H1 (cell line): ENCODE results near the gene ROS1. TPM values are rescaled to one million over a fixed set of nuclear protein-coding genes. Genes with fewer than 3 reads are reported as not detected.

Source experiments
- CTCF ChIA-PET: fragments of 300-600 bp; sonication (Branson Sonifier 250); formaldehyde crosslinking; loops from one replicate; lab custom pipeline; 2021; ENCODE audit not compliant: partially characterized antibody; lab: Charles Lee
- POLR2A ChIA-PET: fragments of 300-600 bp; sonication (Branson Sonifier 250); formaldehyde crosslinking; loops from one replicate; lab custom pipeline; 2021; ENCODE audit warnings: inconsistent platforms; ENCODE audit not compliant: partially characterized antibody; lab: Charles Lee
- DNase-seq, 2 experiments: peaks; one replicate each; pipeline versions ENCODE4 v3.0.0 to v3.0.0-alpha.2; 2010 to 2022; ENCODE audit warnings: low spot score in 2 of 2, low read depth in 1 of 2, mixed read lengths in 1 of 2
- FAIRE-seq: peaks from 2 replicates; lab custom pipeline; 2011; peaks lifted over from hg19 to GRCh38; lab: Jason Lieb, UNC
- H2AFZ ChIP-seq: 2 replicates; pipeline ENCODE4 v1.8.1; 2012; ENCODE audit warnings: low read length, inconsistent platforms
- H2AK5ac ChIP-seq: 2 replicates; pipeline ENCODE4 v1.6.1; 2013; ENCODE audit warnings: low read depth, low read length
- H2BK120ac ChIP-seq: replicated peaks from 2 replicates; pipeline ENCODE3; 2013; ENCODE audit warnings: low read depth, low read length, inconsistent platforms
- H2BK12ac ChIP-seq: 2 replicates; pipeline ENCODE4 v1.6.1; 2013; ENCODE audit warnings: low read depth, low read length
- H2BK15ac ChIP-seq: 2 replicates; pipeline ENCODE4 v1.6.1; 2013; ENCODE audit warnings: low read length
- H2BK20ac ChIP-seq: 2 replicates; pipeline ENCODE4 v1.6.1; 2013; ENCODE audit warnings: low read length
- H2BK5ac ChIP-seq: 2 replicates; pipeline ENCODE4 v1.6.1; 2013; ENCODE audit warnings: low read depth, low read length
- H3K14ac ChIP-seq: 2 replicates; pipeline ENCODE4 v1.6.1; 2013; ENCODE audit warnings: inconsistent platforms; ENCODE audit not compliant: insufficient read length
- H3K18ac ChIP-seq: 2 replicates; pipeline ENCODE4 v1.6.1; 2013; ENCODE audit warnings: low read length; ENCODE audit errors: extremely low read depth
- H3K23ac ChIP-seq: 2 replicates; pipeline ENCODE4 v1.6.1; 2013; ENCODE audit warnings: inconsistent platforms; ENCODE audit not compliant: insufficient read length
- H3K23me2 ChIP-seq: 2 replicates; pipeline ENCODE4 v1.6.1; 2013; ENCODE audit warnings: low read depth, low read length
- H3K27ac ChIP-seq: 2 replicates; pipeline ENCODE4 v1.6.1; 2011; ENCODE audit warnings: low read depth, low read length, inconsistent platforms
- H3K27me3 ChIP-seq, 4 experiments: replicated peaks in 1 of 4; 1 replicate in 1 of 4; 2 replicates in 3 of 4; pipeline versions ENCODE4 v1.6.1 to v1.8.1; 2011 to 2013; ENCODE audit warnings: low read length in 3 of 4, mild to moderate bottlenecking in 3 of 4, inconsistent platforms in 2 of 4, mixed read lengths in 2 of 4, moderate library complexity in 1 of 4; ENCODE audit not compliant: control insufficient read depth in 3 of 4, insufficient read depth in 3 of 4; ENCODE audit errors: extremely low read depth in 1 of 4
- H3K36me3 ChIP-seq, 4 experiments: 2 replicates each; pipeline versions ENCODE4 v1.6.1 to v1.8.1; 2011 to 2013; ENCODE audit warnings: mild to moderate bottlenecking in 4 of 4, low read length in 3 of 4, moderate library complexity in 2 of 4, control low read depth in 1 of 4, inconsistent platforms in 1 of 4; ENCODE audit not compliant: insufficient read depth in 4 of 4, control insufficient read depth in 2 of 4
- H3K4ac ChIP-seq: replicated peaks from 2 replicates; pipeline ENCODE3; 2013; ENCODE audit warnings: low read length, low read depth, mixed read lengths, inconsistent platforms; ENCODE audit not compliant: insufficient read length
- H3K4me1 ChIP-seq, 4 experiments: replicated peaks in 1 of 4; 1 replicate in 1 of 4; 2 replicates in 3 of 4; pipeline versions ENCODE4 v1.6.1 to v1.8.1; 2011 to 2013; ENCODE audit warnings: low read length in 3 of 4, inconsistent platforms in 2 of 4, mixed read lengths in 1 of 4; ENCODE audit not compliant: insufficient read depth in 4 of 4, control insufficient read depth in 3 of 4
- H3K4me2 ChIP-seq, 2 experiments: 2 replicates each; pipeline versions ENCODE4 v1.6.1 to v1.8.1; 2011 to 2013; ENCODE audit warnings: low read depth in 2 of 2, low read length in 2 of 2, control low read depth in 1 of 2, inconsistent platforms in 1 of 2, mild to moderate bottlenecking in 1 of 2; ENCODE audit not compliant: insufficient read depth in 1 of 2
- H3K4me3 ChIP-seq, 4 experiments: fragments of 200-600, 300-600 bp in 1 of 4; sonication (generic), shearing (Covaris generic), sonication (Bioruptor Twin) in 1 of 4; 2 replicates each; pipeline versions ENCODE4 v1.5.1 to v1.8.1; 2011 to 2016; ENCODE audit warnings: low read length in 4 of 4, low read depth in 3 of 4, control low read depth in 2 of 4, inconsistent platforms in 2 of 4, mild to moderate bottlenecking in 2 of 4, mixed read lengths in 1 of 4, moderate library complexity in 1 of 4; ENCODE audit not compliant: insufficient read depth in 2 of 4; ENCODE audit errors: extremely low read depth in 1 of 4
- H3K56ac ChIP-seq: replicated peaks from 2 replicates; pipeline ENCODE3; 2013; ENCODE audit warnings: low read depth, mild to moderate bottlenecking, mixed read lengths, low read length, inconsistent platforms; ENCODE audit not compliant: insufficient read length
- H3K79me1 ChIP-seq: 2 replicates; pipeline ENCODE4 v1.6.1; 2013; ENCODE audit warnings: low read depth, low read length, control low read depth
- H3K79me2 ChIP-seq, 2 experiments: 2 replicates each; pipeline versions ENCODE4 v1.6.1 to v1.8.1; 2012 to 2013; ENCODE audit warnings: low read length in 2 of 2, mild to moderate bottlenecking in 2 of 2, inconsistent platforms in 1 of 2; ENCODE audit not compliant: insufficient read depth in 2 of 2, control insufficient read depth in 1 of 2
- H3K9ac ChIP-seq, 4 experiments: replicated peaks in 1 of 4; 1 replicate in 1 of 4; 2 replicates in 3 of 4; pipeline versions ENCODE4 v1.6.1 to v1.8.1; 2011 to 2013; ENCODE audit warnings: low read depth in 3 of 4, low read length in 3 of 4, control low read depth in 2 of 4, mild to moderate bottlenecking in 2 of 4, moderate library complexity in 2 of 4, inconsistent platforms in 1 of 4; ENCODE audit errors: extremely low read depth in 1 of 4
- H3K9me3 ChIP-seq, 2 experiments: 2 replicates each; pipeline versions ENCODE4 v1.6.1 to v1.8.1; 2012 to 2013; ENCODE audit warnings: mild to moderate bottlenecking in 2 of 2, moderate library complexity in 2 of 2, control low read depth in 1 of 2, inconsistent platforms in 1 of 2, low read depth in 1 of 2, low read length in 1 of 2, mixed read lengths in 1 of 2; ENCODE audit not compliant: insufficient read depth in 2 of 2
- H4K20me1 ChIP-seq, 2 experiments: replicated peaks in 1 of 2; 2 replicates each; pipeline versions ENCODE3 to v1.8.1; 2011 to 2013; ENCODE audit warnings: inconsistent platforms in 2 of 2, low read length in 2 of 2, mild to moderate bottlenecking in 1 of 2; ENCODE audit not compliant: insufficient read depth in 2 of 2, control insufficient read depth in 1 of 2
- H4K5ac ChIP-seq: 2 replicates; pipeline ENCODE4 v1.6.1; 2013; ENCODE audit warnings: low read length, low read depth, mixed read lengths, inconsistent platforms; ENCODE audit not compliant: insufficient read length
- H4K8ac ChIP-seq: 2 replicates; pipeline ENCODE4 v1.8.0; 2013; ENCODE audit warnings: mild to moderate bottlenecking, moderate library complexity, low read length, inconsistent platforms; ENCODE audit not compliant: insufficient read depth; ENCODE audit errors: extremely low read depth
- H4K91ac ChIP-seq: replicated peaks from 2 replicates; pipeline ENCODE3; 2013; ENCODE audit warnings: low read length, mixed read lengths, inconsistent platforms; ENCODE audit not compliant: insufficient read length
- CTBP2 ChIP-seq: IDR thresholded peaks from 2 replicates; pipeline ENCODE4 v1.7.0; 2011; ENCODE audit warnings: borderline replicate concordance, mild to moderate bottlenecking, moderate library complexity, mixed read lengths, low read length; ENCODE audit not compliant: insufficient read depth, insufficient read length
- HDAC6 ChIP-seq: IDR thresholded peaks from one replicate; pipeline ENCODE4 v1.7.1; 2012; ENCODE audit warnings: low read depth, mild to moderate bottlenecking, inconsistent platforms, low read length, moderate library complexity
- RNF2 ChIP-seq: fragments of 200-900, 300-1000 bp; sonication (generic); IDR thresholded peaks from 2 replicates; pipeline ENCODE4 v1.7.1; 2016; ENCODE audit warnings: borderline replicate concordance, low read depth, mild to moderate bottlenecking, antibody characterized with exemption, low read length; ENCODE audit not compliant: poor library complexity, severe bottlenecking; ENCODE audit errors: missing control alignments
- SP4 ChIP-seq: IDR thresholded peaks from 2 replicates; pipeline ENCODE4 v1.6.1; 2012; ENCODE audit warnings: low read length, inconsistent platforms
- ZNF274 ChIP-seq: IDR thresholded peaks from 2 replicates; pipeline ENCODE4 v1.7.0; 2012; ENCODE audit warnings: low read length, borderline replicate concordance; ENCODE audit errors: extremely low read depth
- WGBS, 2 experiments: shearing (Covaris generic) in 1 of 2; methylation state at CpG; one replicate each; pipeline versions ENCODE4 v1.1.6 to v1.1.7; 2013 to 2015; ENCODE audit warnings: low lambda C conversion rate in 2 of 2, mixed read lengths in 2 of 2, inconsistent platforms in 1 of 2, low coverage in 1 of 2, missing lambda C conversion rate in 1 of 2; ENCODE audit not compliant: insufficient replicate concordance in 2 of 2, insufficient coverage in 1 of 2, insufficient read length in 1 of 2; ENCODE audit errors: extremely low coverage in 1 of 2, missing lambda C conversion rate in 1 of 2; 5-methylcytosine and 5-hydroxymethylcytosine counted together
- polyA plus RNA-seq, 7 experiments: library from polyadenylated mRNA; depleted of rRNA in 3 of 7; stranded (reverse) in 5 of 7; unstranded in 2 of 7; fragments of >200 nt in 5 of 7; fragments of 200-250 nt in 2 of 7; gene quantifications; 1 replicate in 5 of 7; 2 replicates in 1 of 7; 4 replicates in 1 of 7; pipeline versions ENCODE4 v1.2.1 to v1.2.3, GENCODE V29; 2011 to 2013; ENCODE audit warnings: missing spikeins in 2 of 7, mixed read lengths in 2 of 7
- total RNA-seq: library from RNA; stranded (reverse); fragmentation: NEBNext Ultra II Directional; extraction: Animal tissue kit (Norgen Biotek cat#: 25700); gene quantifications from 2 replicates; pipeline ENCODE4 v1.2.1, GENCODE V29; 2021

The ROS1 gene
- total and polyA plus RNA-seq, 2 of the 8 experiments (the other 6 are each of a cell fraction or from before 2014, with no cell fraction given): not detected

DNA sequence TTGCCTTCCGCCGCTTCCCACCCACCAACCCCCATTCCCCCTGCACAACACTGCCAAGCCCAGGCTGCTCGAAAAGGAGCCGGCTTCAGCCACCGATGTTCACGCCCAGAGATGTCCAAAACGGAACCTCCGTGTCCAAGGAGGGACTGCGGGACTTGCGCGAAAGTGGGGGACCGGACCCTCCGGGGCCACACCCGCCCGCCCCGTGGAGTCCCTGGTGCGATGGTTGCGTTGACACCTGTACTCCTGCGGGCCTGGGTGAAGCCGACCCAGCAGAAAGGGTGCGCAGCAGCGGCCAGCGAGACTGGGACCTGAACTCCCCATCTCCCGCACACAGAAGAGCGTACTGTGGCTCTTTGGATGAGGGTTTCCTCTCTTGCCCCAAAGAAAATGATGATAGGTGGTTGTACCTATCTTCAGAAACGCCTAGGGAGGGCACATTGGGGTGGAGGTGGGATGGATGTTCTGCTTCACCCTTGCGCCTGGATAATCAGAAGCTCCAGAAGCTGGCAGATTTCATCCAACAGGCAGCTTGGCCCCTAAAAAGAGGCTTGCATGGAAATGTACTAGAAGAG lies 162.3 kb downstream of the ROS1 start:
- H4K20me1 ChIP-seq: peaks cover 2 to 11% of the 10 kb centered on the region in 2 experiments
- H3K79me2 ChIP-seq: no peaks in the 10 kb centered on the region
- H2BK5ac ChIP-seq: no peak overlapping the region
- H3K4me3 ChIP-seq: peak overlapping the region in 1 of 4 experiments; percentile 7; a peak in 1 of 8 replicates
- H3K56ac ChIP-seq: no peak overlapping the region
- no peak overlapping the region for H3K23ac ChIP-seq
- no peak overlapping the region for H4K5ac ChIP-seq
- H2BK15ac ChIP-seq: no peak overlapping the region
- peaks cover 14% of the 10 kb centered on the region; the same call in 1 of the 2 replicates for H3K23me2 ChIP-seq
- CTCF ChIA-PET: interaction anchor here (1.1 to 1.4 kb wide), 3 partner anchors 19 to 289 kb away, joined by 3 to 5 read pairs (median 3); no protein-coding TSS in a partner anchor
- H2BK12ac ChIP-seq: no peak overlapping the region
- H3K9me3 ChIP-seq: no peaks in the 10 kb centered on the region; a peak in 1 of 4 replicates
- TF ChIP-seq HDAC6 (no peak), CTBP2 (no peak), ZNF274 (no peak), RNF2 (peak; percentile 67), SP4 (no peak)
- TF ChIP-seq, all 59 proteins: peak for 1
- Histone ChIP-seq H3K36me3 (no peaks in the 10 kb centered on the region), H3K27ac (no peak overlapping the region), H3K4me2 (peak overlapping the region; percentile 15 to 27; a peak in 2 of 4 replicates), H3K27me3 (peaks cover 55 to 69% (median 64%) of the 10 kb centered on the region in 4 experiments), H2BK120ac (no peak overlapping the region), H3K4me1 (peaks cover 3 to 13% (median 6%) of the 10 kb centered on the region in 4 experiments; a peak in 6 of 7 replicates), H3K4ac (no peak overlapping the region), H4K8ac (no peak overlapping the region), H3K14ac (no peak overlapping the region), H2AK5ac (no peak overlapping the region), H3K9ac (no peak overlapping the region), H2BK20ac (no peak overlapping the region), H2AFZ (no peak overlapping the region), H3K79me1 (no peaks in the 10 kb centered on the region), H3K18ac (no peak overlapping the region), H4K91ac (no peak overlapping the region)
- DNase-seq: no peak
- 73% methylated on average over 25 of the region's 27 CpGs; no CpG with 5 or more reads in 1 of the 2 experiments for WGBS, 2 experiments
- no peak for FAIRE-seq
- POLR2A ChIA-PET: no interaction called here
